Measurements from ENCODE around the gene ANKRD55.

GRCh38 chr5:56052735-56053134 is 180.4 kb downstream of the ANKRD55 start:
- TF ChIP-seq, protein P1, sequence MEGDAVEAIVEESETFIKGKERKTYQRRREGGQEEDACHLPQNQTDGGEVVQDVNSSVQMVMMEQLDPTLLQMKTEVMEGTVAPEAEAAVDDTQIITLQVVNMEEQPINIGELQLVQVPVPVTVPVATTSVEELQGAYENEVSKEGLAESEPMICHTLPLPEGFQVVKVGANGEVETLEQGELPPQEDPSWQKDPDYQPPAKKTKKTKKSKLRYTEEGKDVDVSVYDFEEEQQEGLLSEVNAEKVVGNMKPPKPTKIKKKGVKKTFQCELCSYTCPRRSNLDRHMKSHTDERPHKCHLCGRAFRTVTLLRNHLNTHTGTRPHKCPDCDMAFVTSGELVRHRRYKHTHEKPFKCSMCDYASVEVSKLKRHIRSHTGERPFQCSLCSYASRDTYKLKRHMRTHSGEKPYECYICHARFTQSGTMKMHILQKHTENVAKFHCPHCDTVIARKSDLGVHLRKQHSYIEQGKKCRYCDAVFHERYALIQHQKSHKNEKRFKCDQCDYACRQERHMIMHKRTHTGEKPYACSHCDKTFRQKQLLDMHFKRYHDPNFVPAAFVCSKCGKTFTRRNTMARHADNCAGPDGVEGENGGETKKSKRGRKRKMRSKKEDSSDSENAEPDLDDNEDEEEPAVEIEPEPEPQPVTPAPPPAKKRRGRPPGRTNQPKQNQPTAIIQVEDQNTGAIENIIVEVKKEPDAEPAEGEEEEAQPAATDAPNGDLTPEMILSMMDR (IDR thresholded peaks at IDR 0.05), result no peak
- TF ChIP-seq EP300 (IDR thresholded peaks at IDR 0.05; ENCODE audit: borderline replicate concordance in 1 of 2, low read depth in 1 of 2, low read length in 1 of 2) (no peak), POLR2AphosphoS5 (IDR thresholded peaks at IDR 0.05; ENCODE audit: low read depth, low read length) (no peak), MXI1 (IDR thresholded peaks at IDR 0.05; ENCODE audit: low read depth, low read length) (no peak), MAX (IDR thresholded peaks at IDR 0.05; ENCODE audit: low read depth) (no peak), TCF12 (IDR thresholded peaks at IDR 0.05) (peak; percentile 29; the same call in 1 of the 2 replicates), TAF1 (IDR thresholded peaks at IDR 0.05; ENCODE audit: borderline replicate concordance, low read depth, low read length) (no peak), FOSL2 (IDR thresholded peaks at IDR 0.05; ENCODE audit: borderline replicate concordance, low read depth) (no peak), EZH2phosphoT487 (IDR thresholded peaks at IDR 0.05; ENCODE audit: borderline replicate concordance, low read depth) (no peak)
- TF ChIP-seq, protein P2, sequence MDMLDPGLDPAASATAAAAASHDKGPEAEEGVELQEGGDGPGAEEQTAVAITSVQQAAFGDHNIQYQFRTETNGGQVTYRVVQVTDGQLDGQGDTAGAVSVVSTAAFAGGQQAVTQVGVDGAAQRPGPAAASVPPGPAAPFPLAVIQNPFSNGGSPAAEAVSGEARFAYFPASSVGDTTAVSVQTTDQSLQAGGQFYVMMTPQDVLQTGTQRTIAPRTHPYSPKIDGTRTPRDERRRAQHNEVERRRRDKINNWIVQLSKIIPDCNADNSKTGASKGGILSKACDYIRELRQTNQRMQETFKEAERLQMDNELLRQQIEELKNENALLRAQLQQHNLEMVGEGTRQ (IDR thresholded peaks at IDR 0.05; ENCODE audit: borderline replicate concordance, low read depth, low read length), result no peak
